HG03060 (cell line): ENCODE results near the gene DIAPH3.

Experiments used
- ATAC-seq: cut with Tn5 transposase; IDR thresholded peaks from one replicate; pipeline ENCODE4 v1.9.1; 2021; ENCODE audit warnings: low read depth, moderate number of reproducible peaks; ENCODE audit not compliant: unreplicated experiment

The DIAPH3 gene

GRCh38 chr13:59742467-59742866 lies 421.3 kb downstream of the DIAPH3 start:
- no peak for ATAC-seq

- ATAC-seq, result no peak
Measured at GRCh38 chr13:59738921-59739320, 424.8 kb downstream of the DIAPH3 start.

GRCh38 chr13:59734393-59734792 lies 429.3 kb downstream of the DIAPH3 start:
- peak; percentile 99 for ATAC-seq

DNA sequence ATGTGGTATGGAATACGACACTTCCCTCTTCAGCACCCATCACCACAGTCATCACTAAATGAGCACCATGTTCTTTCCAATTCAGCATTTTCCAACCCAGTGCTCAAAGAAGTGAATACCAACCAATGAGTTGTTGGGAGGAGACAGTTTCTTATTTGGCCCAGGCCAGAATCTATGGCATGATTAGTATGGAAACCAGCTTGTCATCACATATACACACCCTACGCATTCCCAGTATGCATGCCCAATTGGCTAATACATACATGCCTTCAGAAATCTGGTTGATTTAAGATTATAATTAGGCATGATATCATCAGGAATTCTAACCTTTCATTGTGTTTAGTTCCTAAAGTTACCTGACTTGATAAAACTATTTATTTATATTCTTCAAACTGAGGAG lies 430.0 kb downstream of the DIAPH3 start:
- no peak for ATAC-seq

DNA sequence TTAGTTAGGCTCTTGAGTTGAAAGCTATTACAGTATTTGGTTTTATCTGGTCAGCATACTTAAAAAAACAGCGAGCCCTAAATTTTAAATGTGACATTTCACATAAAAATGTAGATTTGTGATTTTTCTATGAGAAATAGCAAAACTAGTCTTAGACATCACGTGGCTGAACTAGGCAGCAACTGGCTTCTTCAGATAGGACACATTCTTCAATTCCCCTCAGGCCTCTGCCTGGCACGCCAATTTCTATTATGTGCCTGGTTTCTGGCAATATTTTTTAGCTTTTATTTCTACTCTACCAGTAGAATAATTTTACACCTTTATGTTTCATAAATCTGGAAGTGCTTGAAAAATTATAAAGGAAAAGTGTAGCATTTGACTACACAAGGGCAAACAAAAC lies 433.7 kb downstream of the DIAPH3 start:
- no peak for ATAC-seq

GRCh38 chr13:59728896-59729545 lies 434.7 kb downstream of the DIAPH3 start:
- no peak for ATAC-seq

DNA sequence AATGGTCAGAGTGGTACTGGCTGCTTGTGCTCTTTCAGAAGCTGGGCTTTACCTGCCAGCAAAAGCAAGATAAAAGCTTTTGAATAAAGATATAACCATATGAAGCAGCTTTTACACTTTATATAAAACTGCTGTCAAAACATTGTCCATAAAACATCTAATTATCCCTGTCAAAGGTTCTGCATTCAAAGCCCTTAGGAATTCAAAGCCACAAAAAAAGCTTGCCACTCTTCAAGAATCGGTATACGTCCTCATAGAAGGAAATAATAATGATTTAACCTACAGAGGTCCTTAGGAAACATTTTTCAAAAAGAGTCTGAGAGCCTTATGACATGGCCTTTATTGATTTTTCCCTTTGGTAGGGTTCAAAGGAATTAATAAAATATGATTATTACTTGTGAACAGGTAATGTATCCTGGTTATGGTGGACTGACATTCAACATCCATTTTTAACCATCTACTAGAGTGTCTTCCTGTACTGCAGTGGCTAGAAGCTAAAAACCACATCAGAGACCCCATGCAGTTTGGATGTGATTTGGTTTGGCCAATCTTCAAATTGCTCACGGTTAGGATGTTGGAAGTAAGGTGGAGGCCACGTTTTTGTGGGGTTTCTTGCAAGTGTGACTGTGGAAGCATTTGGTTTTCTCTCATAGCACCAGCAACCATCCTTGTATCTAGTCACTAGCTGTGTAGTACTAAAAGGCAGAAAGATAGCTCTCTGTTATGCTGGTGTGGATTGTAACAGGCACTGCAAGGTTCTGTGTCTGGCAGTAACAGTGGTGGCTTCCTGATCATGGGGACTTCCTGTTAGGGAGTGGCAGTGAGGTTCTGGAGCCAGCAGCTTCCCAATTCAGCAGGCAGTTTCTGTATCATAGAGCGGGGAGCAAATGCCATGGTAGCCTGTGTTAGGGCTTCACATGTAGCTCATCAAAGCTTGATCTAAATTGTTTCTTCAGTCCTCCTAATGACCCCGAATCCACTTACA lies 441.5 kb downstream of the DIAPH3 start:
- ATAC-seq, result no peak

GRCh38 chr13:59715611-59716010 lies 448.1 kb downstream of the DIAPH3 start:
- ATAC-seq, result no peak

- ATAC-seq, result no peak
Measured at GRCh38 chr13:59710996-59711701, 452.6 kb downstream of the DIAPH3 start.

DNA sequence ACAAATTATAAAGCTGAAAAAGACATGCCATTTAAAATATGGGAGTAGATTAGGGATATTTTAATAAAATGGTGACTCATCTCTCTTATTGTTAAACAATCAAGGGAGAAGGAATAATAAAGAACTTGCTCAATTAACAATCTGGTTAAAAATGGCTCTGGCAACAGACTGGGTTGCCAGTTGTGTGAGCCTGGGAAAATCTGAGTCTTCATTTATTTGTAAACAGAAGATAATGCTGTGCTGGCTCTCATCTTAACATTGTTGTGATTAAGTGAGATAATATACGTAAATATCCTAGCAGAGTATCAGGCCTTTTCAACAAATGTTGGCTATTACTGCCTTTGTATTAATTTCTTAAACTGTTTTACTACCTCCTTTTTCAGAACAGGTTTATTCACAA lies 453.3 kb downstream of the DIAPH3 start:
- ATAC-seq, result no peak

- ATAC-seq, result peak; percentile 46
Measured at GRCh38 chr13:59706101-59706976, 457.4 kb downstream of the DIAPH3 start.

DNA sequence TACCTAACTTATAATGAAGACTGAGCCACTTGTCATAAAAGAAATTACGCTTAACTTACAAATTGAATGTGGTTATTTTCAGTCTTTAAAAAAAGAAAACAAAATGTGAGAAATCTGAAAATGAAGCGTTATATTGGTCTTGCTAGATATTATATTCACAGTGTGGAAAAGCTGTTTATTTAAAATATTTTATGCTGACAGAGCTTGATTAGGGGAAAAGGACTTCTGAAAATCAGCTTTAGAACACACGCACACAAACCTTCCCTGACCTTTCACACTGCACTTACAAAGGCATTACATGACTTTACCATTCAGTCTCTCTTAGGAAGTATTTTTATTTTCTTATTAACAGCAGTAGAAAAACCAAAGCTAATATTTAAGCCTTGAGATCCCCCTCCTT lies 461.5 kb downstream of the DIAPH3 start:
- no peak for ATAC-seq

- ATAC-seq, result no peak
Measured at GRCh38 chr13:59701261-59701660, 462.5 kb downstream of the DIAPH3 start.

DNA sequence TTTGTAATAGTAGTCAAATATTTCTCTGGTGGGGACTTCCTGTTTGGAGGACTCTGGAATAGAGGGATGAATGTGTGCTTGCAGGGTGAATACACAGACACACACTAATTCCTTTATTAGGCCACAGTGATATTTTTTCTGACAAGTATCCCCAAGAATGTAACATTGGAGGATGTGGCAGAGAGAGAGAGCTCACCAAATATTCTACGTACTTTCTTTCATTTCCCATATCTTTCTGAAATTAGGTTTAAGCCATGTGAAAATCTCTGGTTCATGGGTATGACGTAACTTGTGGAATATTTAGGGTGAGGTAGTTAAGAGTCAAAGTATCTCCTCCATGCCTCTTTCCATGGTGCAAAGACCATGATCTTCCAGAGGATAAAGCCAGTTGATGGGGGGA lies 463.4 kb downstream of the DIAPH3 start:
- no peak for ATAC-seq

DNA sequence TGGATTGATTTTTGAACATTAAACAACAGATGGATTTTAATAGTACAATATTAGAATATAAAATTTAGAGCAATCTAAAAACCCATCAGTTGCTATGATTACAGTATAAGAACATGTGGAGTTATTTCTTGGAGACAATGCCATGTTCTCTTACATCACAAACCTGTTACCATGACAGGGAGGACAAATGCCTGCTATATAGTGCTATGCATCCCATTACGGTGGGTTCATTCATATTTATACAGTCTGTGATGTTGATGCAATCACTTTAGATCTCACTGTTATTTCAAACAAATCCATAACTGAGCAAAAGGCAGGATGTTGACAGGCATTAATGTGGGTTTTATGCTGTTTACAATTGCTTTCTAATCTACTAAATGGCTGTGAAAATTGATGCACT lies 467.5 kb downstream of the DIAPH3 start:
- no peak for ATAC-seq

DNA sequence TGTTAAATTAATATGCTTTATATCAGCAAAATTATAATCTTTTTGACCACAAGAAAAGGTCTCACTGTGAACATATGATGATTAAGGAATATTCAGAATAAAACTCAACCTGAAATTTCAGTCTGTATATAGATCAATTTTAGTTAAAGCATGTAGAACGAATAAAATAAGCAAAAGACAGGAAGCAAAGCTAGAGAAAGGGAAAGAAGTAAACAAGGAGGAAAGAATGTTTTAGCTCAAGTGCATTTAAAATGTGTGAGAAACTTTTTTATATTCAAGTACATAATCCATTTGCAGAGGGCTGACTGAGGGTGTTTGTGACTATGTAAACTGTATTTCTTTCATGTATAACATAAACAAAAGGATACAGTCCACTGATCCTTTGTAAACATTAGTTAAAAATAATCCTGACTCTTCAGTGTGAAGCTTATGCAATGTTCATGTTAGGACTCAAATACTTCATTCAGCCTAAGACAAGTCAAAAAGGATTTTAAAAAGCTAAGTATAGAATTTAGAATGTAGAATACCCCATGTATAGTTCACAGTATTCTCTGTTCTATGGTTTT lies 472.1 kb downstream of the DIAPH3 start:
- no peak for ATAC-seq

- ATAC-seq, result peak; percentile 47
Measured at GRCh38 chr13:59690857-59691500, 472.7 kb downstream of the DIAPH3 start.

DNA sequence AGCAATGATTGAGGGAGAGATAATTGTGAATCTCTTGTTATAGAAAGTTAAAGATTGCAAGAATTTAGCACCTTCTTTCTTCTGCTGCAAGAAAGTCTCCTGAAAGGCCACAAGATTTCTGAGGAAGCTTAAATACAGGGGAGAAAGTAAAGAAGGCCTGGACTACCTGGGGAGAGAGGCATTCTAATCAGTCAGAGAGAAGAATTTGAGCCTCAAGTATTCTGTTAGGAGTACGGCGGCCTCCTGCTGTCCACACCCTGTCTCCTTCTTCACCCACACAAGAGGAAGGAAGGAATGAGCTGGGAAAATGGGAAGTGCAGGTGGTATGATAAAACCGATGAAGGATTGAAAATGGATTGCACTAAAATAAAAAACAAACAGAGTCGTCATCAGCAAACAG lies 474.7 kb downstream of the DIAPH3 start:
- no peak for ATAC-seq

- ATAC-seq, result no peak
Measured at GRCh38 chr13:59686798-59687394, 476.8 kb downstream of the DIAPH3 start.
